LNCAP (cell line): ENCODE results near the gene YIPF7.

Source experiments
- CTCF ChIP-seq: fragments of 450-650 bp; IDR thresholded peaks from 2 replicates; pipeline ENCODE4 v1.5.1; 2017; ENCODE audit warnings: mild to moderate bottlenecking

YIPF7 gene

GRCh38 chr4:44651425-44651824 is at the start of gene YIPF7:
Gene YIPF7, minus strand, starts transcription at chr4:44651625. Its CDS starts 1,525 bp downstream, at chr4:44650100.
- no peak for TF ChIP-seq CTCF

- TF ChIP-seq CTCF: no peak
Observed at GRCh38 chr4:44701037-44701436, 49.6 kb upstream of the YIPF7 start.

GRCh38 chr4:44700427-44700826 is 49.0 kb upstream of the YIPF7 start:
- no peak for TF ChIP-seq CTCF

- TF ChIP-seq CTCF: no peak
Observed at GRCh38 chr4:44684648-44685047, 33.2 kb upstream of the YIPF7 start.

- no peak for TF ChIP-seq CTCF
Observed at GRCh38 chr4:44679060-44679459, 27.6 kb upstream of the YIPF7 start.

GRCh38 chr4:44678094-44679041 is 26.9 kb upstream of the YIPF7 start, which contains the start of gene GUF1:
Gene GUF1, plus strand, starts transcription at chr4:44678420. Its CDS starts 203 bp downstream, at chr4:44678623.
- TF ChIP-seq CTCF: no peak

- TF ChIP-seq CTCF: no peak
Observed at GRCh38 chr4:44675366-44675765, 23.9 kb upstream of the YIPF7 start.
